Astrocyte of the spinal cord (primary cell): Measurements from ENCODE around the gene TPO.

Experiments used
- DNase-seq: peaks from one replicate; pipeline ENCODE4 v3.0.0; 2011; ENCODE audit warnings: low read depth, low spot score
- H3K4me3 ChIP-seq: 2 replicates; pipeline ENCODE4 v1.5.1; 2011; ENCODE audit warnings: low read depth, mild to moderate bottlenecking, low read length, moderate library complexity
- in situ Hi-C: cut with HindIII; loops from 2 replicates; pipeline ENCODE4 v1.10.0; 2017; ENCODE audit warnings: low sequenced_read_pairs
- TF ChIP-seq, protein P1 (sequence below): IDR thresholded peaks from 2 replicates; pipeline ENCODE4 v1.5.1; 2012; ENCODE audit warnings: low read depth, mild to moderate bottlenecking, low read length, inconsistent platforms

TPO gene

DNA sequence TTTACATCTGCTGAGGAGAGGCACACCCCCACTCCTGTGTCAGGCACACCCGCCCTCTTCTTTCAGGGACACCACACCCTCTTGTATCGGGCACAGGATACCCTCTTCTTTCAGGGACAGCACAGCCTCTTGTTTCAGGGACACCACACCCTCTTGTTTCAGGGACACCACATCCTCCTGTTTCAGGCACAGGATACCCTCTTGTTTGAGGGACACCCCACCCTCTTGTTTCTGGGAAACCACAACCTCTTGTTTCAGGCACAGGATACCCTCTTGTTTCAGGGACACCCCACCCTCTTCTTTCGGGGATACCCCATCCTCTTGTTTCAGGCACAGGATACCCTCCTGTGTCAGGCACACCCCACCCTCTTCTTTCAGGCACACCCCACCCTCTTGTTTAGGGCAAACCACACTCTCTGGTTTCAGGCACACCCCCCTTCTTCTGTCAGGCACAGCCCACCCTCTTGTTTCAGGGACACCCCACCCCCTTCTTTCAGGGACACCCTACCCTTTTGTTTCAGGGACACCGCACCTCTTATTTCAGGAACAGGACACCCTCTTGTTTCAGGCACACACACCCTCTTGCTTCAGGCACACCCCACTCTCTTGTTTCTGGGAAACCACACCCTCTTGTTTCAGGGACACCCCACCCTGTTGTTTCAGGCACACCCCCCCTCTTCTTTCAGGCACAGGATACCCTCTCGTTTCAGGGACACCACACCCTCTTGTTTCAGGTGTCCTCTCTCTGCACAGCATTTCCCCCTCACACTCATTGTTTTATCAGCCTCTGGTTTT lies 96.2 kb downstream of the TPO start:
- DNase-seq = no peak
- TF ChIP-seq, protein P1, sequence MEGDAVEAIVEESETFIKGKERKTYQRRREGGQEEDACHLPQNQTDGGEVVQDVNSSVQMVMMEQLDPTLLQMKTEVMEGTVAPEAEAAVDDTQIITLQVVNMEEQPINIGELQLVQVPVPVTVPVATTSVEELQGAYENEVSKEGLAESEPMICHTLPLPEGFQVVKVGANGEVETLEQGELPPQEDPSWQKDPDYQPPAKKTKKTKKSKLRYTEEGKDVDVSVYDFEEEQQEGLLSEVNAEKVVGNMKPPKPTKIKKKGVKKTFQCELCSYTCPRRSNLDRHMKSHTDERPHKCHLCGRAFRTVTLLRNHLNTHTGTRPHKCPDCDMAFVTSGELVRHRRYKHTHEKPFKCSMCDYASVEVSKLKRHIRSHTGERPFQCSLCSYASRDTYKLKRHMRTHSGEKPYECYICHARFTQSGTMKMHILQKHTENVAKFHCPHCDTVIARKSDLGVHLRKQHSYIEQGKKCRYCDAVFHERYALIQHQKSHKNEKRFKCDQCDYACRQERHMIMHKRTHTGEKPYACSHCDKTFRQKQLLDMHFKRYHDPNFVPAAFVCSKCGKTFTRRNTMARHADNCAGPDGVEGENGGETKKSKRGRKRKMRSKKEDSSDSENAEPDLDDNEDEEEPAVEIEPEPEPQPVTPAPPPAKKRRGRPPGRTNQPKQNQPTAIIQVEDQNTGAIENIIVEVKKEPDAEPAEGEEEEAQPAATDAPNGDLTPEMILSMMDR = no peak
- in situ Hi-C loops = no loop called here
- no peak overlapping the region for H3K4me3 ChIP-seq

GRCh38 chr2:1510176-1510575 lies 96.9 kb downstream of the TPO start:
- no peak for DNase-seq
- no peak overlapping the region for H3K4me3 ChIP-seq
- TF ChIP-seq, protein P1 = no peak
- in situ Hi-C loops = no loop called here

DNA sequence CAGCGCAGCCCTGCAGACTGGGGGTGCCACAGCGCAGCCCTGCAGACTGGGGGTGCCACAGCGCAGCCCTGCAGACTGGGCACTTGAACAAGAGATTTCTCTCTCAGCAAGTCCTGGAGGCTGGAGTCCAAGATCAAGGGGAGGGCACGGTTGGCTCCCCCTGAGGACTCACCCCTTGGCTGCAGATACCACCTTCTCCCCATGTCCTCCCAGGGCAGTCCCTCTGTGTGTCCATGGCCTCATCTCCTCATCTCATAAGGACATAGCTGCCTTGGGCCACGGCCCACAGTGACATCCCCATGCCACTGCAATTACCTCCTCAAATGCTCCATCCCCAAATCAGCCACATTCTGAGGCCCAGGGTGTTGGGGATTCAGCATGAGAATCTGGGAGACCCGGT lies 98.2 kb downstream of the TPO start:
- DNase-seq = no peak
- in situ Hi-C loops = no loop called here
- H3K4me3 ChIP-seq = no peak overlapping the region
- TF ChIP-seq, protein P1 = no peak

- DNase-seq = no peak
- TF ChIP-seq, protein P1 = no peak
- in situ Hi-C loops = no loop called here
Observed at GRCh38 chr2:1512321-1513289, 99.3 kb downstream of the TPO start.

GRCh38 chr2:1514391-1515072 lies 101.3 kb downstream of the TPO start:
- no peak for DNase-seq
- in situ Hi-C loops = no loop called here
- H3K4me3 ChIP-seq = no peak overlapping the region
- TF ChIP-seq, protein P1 = no peak

More at GRCh38 chr2:1512321-1513289, 99.3 kb downstream of the TPO start:
- no peak overlapping the region for H3K4me3 ChIP-seq

- TF ChIP-seq, protein P1 = no peak
- H3K4me3 ChIP-seq = no peak overlapping the region
- in situ Hi-C loops = no loop called here
- DNase-seq = no peak
Observed at GRCh38 chr2:1515073-1515430, 101.8 kb downstream of the TPO start.
